Measurements from ENCODE around the gene AP4E1.
"Not testable (repeated sequence)": the region's sequence is repeated elsewhere in the genome, so short reads cannot be mapped to it uniquely, and the experiment has no call there.

The AP4E1 gene

DNA sequence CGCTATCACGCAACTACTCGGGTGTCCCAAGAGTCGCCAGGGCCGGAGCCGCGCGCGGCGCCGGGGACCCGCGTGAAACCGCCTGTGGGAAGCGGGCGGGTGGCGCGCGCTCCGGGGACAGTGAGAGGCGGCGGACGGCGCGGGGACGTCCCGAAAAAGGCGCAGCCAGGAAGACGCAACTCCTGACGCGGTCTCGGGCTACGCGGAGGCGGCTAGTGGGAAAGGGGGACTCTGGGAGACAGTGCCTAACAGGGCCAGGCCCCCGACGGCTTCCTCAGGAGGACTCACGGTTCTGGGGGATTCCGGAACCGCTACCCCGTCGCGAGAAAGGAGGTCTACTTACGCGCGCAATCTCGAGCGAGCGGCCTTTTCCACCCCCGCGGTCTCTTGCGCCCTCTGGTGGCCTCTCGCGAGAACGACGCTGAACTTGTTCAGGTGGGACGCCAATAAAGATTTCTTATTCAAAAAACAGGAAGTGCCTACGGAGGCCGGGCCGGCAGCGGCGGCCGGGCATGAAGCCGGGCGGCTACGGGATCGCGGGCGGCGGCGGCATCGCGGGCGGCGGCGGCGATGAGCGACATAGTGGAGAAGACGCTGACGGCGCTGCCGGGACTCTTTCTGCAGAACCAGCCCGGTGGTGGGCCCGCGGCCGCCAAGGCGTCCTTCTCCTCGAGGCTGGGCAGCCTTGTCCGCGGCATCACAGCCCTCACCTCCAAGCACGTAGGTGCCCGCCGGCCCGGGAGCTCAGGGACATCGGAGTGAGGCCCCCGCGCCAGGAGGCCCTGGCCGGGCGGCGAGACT lies at the start of gene AP4E1:
AP4E1 (plus strand) TSS at position 475 of the 801 bp plus-strand sequence; CDS start at position 571, 96 bp downstream.
- peak; percentile 98 for DNase-seq

- no peak for DNase-seq
Measured at GRCh38 chr15:50860824-50861223, 47.7 kb upstream of the AP4E1 start.

GRCh38 chr15:50862553-50862952 lies 45.9 kb upstream of the AP4E1 start:
- no peak for DNase-seq

- DNase-seq, result no peak
Measured at GRCh38 chr15:50864873-50865272, 43.6 kb upstream of the AP4E1 start.

- DNase-seq, result no peak
Measured at GRCh38 chr15:50865515-50866353, 42.7 kb upstream of the AP4E1 start.

DNA sequence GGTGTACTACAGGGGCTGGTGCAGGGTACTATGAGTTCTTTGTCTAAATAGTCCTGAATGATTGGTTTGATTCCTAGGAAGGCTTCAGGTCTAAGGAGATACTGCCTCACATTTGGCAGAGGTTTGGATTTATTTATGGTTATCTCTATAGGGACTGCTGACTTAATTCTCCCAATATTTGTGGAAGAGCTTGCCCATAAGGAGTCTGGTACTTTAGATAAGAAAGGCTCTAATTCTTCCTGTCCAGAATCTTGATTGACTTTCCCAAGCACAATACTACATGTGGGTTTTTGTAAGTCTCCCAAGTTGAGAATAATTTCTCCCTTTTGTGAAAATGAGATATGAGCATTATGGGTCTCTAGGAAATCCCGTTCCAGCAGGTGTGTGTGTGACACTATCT lies 36.7 kb upstream of the AP4E1 start:
- no peak for DNase-seq

DNA sequence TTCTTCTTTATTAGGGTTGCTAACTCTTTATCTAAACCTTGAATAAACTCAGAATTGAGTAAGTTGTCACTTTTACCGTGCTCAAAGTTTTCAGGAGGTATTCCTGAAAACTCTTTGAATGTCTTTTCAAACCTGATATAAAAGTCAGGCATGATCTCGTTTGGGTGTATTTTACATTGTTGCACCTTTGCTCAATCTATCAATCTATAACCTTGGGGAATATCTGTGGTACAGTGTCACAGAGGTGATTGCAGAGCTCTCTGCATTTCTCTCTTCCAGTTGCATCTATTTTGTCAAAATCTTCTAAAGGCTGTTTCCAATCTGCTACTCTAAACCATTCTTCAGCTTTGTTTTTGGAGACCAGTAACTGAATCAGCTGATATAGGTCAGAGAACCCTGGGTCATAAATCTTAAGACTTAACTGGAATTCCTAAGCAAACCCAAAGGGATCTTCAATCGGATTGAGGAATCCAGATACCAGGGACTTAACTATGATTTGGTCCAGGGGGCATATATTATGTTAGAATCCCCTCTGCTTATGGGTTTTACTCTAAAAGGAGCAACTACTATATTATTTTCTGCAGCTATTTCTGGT lies 35.6 kb upstream of the AP4E1 start:
- no peak for DNase-seq

DNA sequence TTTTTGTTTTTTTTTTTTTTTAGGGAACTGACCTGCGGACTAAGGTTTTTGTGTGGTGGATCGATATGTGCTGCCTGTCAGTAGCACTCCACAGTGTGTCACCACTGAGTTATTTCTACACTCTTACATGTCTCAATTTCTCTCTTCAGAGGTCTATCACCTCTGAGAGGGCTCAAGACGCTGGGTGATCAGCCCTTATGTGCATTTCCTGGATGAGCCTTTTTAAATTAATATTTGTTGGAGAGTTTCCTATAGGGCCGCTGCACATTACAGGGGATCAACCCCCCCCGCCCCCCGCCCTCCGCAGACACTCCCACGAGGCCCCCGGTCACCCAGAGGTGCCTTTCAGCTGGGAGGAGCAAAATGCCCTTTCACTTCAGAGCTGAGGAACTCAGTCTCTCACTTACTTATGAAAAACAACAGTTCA lies 34.5 kb upstream of the AP4E1 start:
- peak; percentile 16 for DNase-seq

DNA sequence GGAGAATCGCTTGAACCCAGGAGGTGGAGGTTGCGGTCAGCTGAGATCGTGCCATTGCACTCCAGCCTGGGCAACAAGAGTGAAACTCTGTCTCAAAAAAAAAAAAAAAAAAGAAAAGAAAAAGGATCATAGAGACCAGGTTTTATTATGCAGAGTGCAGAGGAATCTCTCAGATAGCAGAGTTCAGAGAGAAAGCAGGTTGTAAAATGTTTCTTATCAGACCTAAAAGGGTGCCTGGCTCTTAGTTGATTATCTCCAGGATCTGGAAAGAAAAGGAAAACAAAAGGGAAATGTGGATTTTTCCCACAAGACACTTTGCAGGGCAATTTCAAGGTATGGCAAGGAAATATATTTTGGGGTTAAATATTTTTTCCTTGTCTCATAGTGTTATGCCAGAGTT lies 33.2 kb upstream of the AP4E1 start:
- DNase-seq, result not testable (repeated sequence)

GRCh38 chr15:50876260-50876988 lies 32.1 kb upstream of the AP4E1 start:
- DNase-seq, result no peak

DNA sequence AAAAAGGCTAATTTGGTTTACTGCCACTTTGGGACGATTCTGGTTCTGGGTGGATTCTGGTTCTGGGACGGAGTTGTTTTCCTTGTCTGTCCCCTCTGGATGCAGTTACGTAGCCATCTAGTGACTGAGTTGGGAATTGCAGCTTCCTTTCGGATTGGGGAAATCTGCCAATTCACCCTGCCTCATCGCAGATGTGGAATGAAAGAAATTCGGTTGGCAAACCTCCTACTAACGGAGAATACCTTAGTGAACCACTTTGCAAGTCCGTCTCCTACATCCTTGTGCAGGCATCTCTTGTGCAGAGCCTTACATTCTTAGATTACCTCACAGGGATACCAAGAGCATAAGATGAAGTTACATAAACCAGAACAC lies 31.5 kb upstream of the AP4E1 start:
- peak; percentile 70 for DNase-seq

DNA sequence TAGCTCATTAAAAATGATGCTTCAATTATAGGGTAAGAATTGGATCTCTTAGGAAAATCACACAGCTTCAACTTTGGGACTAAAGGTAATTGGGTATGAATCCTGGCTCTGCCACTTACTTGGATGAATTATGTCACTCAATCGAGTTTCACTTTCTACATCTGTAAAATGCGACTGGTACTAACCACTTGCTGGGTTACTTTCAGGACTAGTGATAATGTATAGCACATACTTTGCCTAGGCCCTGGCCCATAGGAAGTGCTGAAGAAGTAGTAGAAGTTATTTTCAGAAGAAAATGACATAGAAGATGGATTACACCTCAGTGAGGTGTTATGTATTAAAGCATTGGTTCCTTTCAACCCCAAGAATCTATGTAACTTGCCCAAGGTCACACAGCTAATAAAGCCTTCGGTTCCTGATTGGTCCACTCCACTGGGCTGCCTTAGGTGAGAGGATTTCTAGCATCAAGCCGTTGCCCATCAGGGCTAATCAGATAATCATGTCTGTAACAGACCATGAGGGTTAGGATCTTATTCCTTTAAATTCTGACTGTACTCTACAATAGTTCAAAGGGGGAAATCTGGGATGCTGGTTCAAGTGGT lies 29.4 kb upstream of the AP4E1 start:
- peak; percentile 52 for DNase-seq

DNA sequence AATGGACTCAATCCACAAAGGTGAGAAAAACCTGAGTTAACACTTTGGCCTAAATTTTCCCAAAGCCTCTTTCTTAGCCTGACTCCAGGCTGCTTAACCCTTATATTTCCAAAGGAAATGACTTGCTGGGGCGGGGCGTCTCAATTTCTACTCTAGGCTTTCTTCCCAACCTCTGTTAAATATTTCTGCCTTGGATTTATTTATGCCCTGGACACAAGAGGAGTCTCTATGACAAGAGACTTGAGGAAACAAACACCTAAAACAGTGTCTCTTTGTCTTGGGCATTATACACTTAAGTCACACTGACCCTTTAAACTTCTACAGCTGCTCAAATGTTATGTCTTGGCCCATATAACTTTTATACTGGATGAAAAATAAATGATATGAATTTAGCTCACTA lies 28.3 kb upstream of the AP4E1 start:
- DNase-seq, result no peak

DNA sequence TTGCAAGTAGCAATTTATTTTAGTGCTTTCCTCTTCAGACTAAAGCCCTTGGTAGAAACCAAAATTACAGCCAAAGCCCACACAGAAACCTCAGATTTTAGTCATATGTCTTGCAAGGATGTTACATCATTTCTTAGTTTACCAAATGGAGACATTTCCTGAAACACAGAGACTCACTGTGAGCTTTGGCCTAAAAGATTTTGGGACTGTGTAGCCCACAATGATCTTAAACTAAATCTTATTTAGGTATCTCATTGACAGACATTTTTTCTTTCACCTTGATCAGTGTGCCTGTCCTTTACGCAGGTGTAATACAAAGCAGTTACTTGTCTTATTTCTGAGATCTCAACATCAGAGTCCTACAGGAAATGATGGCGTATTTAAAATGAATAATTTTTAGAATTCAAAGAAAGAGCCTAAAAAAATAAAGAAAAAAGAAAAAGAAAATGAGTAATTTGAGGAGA lies 27.8 kb upstream of the AP4E1 start:
- no peak for DNase-seq

DNA sequence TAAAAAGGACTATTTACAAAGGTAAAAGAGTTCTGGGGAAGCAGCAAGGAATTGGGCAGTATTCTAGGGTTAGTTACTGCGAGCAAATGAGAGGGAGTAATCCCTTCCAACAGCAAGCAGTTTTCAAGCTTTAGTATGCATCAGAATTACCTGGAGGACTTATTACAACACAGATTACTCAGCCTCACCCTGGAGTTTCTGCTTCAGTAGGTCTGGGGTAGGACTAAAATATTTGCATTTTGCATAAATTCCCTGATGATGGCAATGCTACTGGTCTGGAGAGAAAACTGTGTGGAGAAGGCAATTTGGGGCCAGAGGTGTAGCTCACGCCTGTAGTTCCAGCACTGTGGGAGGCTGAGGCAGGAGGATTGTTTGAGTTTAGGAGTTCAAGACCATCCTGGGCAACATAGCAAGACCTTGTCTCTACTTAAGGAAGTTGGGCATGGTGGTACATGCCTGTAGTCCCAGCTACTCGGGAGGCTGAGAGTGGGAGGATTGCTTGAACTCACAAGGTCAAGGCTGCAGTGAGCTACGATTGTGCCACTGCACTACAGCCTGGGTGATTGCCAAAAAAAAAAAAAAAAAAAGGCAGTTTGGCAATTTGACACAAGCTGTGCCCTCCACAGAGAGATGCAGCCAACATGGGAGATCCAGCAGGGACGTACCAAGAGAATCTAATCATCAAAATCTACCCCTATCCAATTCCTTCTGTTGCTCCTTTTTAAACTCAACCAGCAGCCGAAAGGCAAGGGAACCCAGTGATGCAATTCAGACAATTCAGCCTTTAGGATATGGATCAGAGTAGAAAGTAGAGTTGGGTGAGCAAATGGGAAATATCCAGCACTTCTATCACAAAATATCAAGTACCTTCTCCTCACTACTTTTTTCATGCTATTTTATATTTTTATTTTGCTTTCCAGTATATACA lies 27.1 kb upstream of the AP4E1 start:
- no peak for DNase-seq

DNA sequence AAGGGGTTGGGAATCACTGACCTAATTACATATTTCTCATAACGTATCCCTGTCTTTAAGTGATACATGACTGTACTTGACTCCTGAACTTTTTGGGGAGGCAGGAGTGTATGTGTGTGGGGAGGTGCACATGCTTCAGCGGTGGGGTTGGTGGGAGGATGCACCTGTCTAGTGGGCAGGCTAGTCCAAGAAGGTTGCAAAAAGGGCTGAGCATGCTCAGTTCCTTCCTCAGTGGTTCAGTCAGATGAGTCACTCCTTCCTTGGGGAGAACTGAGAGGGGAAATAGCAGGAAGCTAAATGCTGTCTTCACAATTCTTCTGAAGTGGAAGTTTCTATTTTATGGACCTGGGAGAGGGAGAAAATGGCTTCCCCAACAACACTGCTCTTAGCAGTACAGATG lies 24.6 kb upstream of the AP4E1 start:
- DNase-seq, result peak; percentile 82

DNA sequence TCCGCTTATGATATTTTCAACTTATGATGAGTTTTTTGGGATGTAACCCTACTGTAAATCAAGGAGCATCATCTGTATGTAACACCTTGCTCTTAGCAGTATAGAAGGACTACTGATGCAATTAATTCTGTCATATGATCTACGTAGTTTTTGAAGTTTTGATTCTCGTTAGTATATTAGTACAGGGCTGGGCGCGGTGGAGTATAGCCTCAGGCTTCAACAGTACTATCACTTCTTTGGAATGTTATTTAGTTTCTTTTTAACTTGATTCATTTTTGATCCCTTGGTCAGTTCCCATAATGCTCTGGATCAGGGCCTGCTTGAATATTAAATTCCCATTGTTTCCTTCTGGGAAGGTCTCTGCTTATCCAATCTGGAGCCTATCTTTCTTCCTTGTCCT lies 23.9 kb upstream of the AP4E1 start:
- DNase-seq, result no peak

- DNase-seq, result no peak
Measured at GRCh38 chr15:50886139-50886467, 22.4 kb upstream of the AP4E1 start.

DNA sequence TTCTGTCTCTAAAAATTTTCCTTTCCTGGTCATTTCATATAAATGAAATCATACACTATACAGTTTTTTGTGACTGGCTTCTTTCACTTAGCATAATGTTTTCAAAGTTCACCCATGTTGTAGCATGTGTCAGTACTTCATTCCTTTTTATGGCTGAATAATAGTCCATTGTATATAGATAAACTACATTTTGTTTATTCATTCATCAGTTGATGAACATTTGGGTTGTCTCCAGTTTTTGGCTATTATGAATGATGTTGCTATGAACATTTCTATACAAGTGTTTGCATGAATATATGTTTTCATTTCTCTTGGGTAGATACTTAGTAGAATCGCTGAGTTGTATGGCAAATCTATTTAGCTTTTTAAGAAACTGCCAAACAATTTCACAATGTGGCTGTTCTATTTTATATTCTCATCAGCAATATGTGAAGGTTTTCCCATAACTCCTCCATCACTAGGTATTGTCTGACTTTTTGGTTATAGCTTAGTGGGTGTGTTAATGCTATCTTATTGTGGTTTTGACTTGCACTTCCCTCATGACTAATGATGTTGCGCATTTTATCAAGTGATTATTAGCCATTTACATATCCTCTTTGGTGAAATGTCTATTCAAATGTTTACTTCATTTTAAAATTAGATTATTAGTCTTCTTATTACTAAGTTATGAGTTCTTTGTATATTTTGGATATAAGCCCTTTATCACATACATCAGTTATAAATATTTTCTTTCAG lies 21.7 kb upstream of the AP4E1 start:
- DNase-seq, result no peak

- DNase-seq, result no peak
Measured at GRCh38 chr15:50888054-50888453, 20.4 kb upstream of the AP4E1 start.

DNA sequence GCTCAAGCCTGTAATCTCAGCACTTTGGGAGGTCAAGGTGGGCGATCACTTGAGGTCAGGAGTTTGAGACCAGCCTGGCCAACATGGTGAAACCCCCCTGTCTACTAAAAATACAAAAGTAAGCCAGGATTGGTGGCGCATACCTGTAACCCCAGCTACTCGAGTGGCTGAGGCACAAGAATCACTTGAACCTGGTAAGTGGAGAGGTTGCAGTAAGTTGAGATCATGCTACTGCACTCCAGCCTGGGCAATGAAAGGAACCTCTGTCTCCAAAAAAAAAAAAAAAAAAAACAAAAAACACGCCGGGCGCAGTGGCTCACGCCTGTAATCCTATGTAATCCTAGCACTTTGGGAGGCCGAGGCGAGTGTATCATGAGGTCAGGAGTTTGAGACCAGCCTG lies 18.9 kb upstream of the AP4E1 start:
- DNase-seq, result no peak

Measured in NK-92 treated with Interleukin-12 subunit alpha and Interleukin-12 subunit beta, amount 100 ng/mL, for 24 hours (cell line).